ENCODE measurements around the gene MSX1. TPM values are rescaled to one million over a fixed set of nuclear protein-coding genes. Genes with fewer than 3 reads are reported as not detected.

MSX1 gene
- total and polyA plus RNA-seq, 2 experiments from 2014 or later: 0.61 TPM; not detected in 1

- no peak for TF ChIP-seq NANOG (IDR thresholded peaks at IDR 0.05; ENCODE audit: borderline replicate concordance)
- no peak for TF ChIP-seq POLR2AphosphoS5 (IDR thresholded peaks at IDR 0.05; ENCODE audit: low read depth)
- TF ChIP-seq ZNF462 (CRISPR knock-in tag; IDR thresholded peaks at IDR 0.05): no peak
- no peak for TF ChIP-seq REST (IDR thresholded peaks at IDR 0.05; ENCODE audit: unreplicated experiment)
- TF ChIP-seq CREB1 (CRISPR knock-in tag; IDR thresholded peaks at IDR 0.05; ENCODE audit: low read depth): no peak
- TF ChIP-seq STAT1 (IDR thresholded peaks at IDR 0.05; ENCODE audit: unreplicated experiment): no peak
- Histone ChIP-seq H3K9me2 (ENCODE audit: insufficient read depth) (no peaks in the 10 kb centered on the region), H3K4me2 (no peak overlapping the region), H2AFZ (no peak overlapping the region), H3K4me3 (no peak overlapping the region), H4K20me1 (replicated peaks; ENCODE audit: insufficient read depth) (peaks cover 20% of the 10 kb centered on the region), H3K4me1 (ENCODE audit: insufficient read depth) (peaks cover 23% of the 10 kb centered on the region), H3K36me3 (ENCODE audit: insufficient read depth) (no peaks in the 10 kb centered on the region), H3K79me2 (replicated peaks; ENCODE audit: insufficient read depth) (no peaks in the 10 kb centered on the region), H3K27ac (ENCODE audit: low read depth) (no peak overlapping the region), H3F3A (replicated peaks; ENCODE audit: low read depth) (0 out of 2 replicates have a peak, but pooled peaks cover 13% of the 10 kb centered on the region), H3K27me3 (ENCODE audit: insufficient read depth) (peaks cover 100% of the 10 kb centered on the region)
- Mint-ChIP-seq H3K27me3 (ENCODE audit: insufficient read depth, low read depth, poor library complexity) (peaks cover 79% of the 10 kb centered on the region), H3K4me3 (no peak overlapping the region), H3K4me1 (peaks cover 21% of the 10 kb centered on the region), H3K36me3 (ENCODE audit: low read depth) (no peaks in the 10 kb centered on the region), H3K27ac (no peak overlapping the region), H3K9me3 (peaks cover 7% of the 10 kb centered on the region; the same call in 1 of the 3 replicates)
- ATAC-seq (no peak), DNase-seq (ENCODE audit: low spot score) (no peak)
These were observed 8.4 kb upstream of the MSX1 start for GRCh38 chr4:4851081-4851480.

All from GM23338 (cell line).